HG03039 (cell line): ENCODE data around the gene KRT34.
"Not testable (repeated sequence)": the region's sequence is repeated elsewhere in the genome, so short reads cannot be mapped to it uniquely, and the experiment has no call there.

Experiments used
- ATAC-seq: cut with Tn5 transposase; IDR thresholded peaks from one replicate; pipeline ENCODE4 v1.9.1; 2021; ENCODE audit warnings: mild to moderate bottlenecking, moderate library complexity; ENCODE audit not compliant: unreplicated experiment

Gene KRT34

DNA sequence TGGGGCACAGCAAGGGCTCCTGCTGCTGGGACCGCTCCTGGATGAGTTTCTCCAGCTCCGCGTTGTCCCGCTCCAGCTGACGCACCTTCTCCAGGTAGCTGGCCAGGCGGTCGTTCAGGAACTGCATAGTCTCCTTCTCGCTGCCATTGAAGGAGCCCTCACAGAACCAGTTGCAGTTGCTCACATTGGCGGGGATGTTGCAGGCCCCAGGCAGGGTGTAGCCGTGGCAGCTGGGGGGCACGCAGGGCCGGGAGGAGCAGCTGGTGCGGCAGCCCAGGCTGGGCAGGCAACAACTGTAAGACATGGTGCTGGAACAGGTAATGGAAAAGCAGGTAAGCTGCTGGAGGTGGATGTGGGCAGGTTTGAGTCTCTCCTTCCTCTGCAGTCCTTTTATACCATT lies at the start of gene KRT34:
TSS of gene KRT34 (minus strand) at position 364 of the 400 bp plus-strand sequence. CDS start at position 304, 60 bp downstream.
- not testable (repeated sequence) for ATAC-seq

- not testable (repeated sequence) for ATAC-seq
These were observed 48.3 kb upstream of the KRT34 start for GRCh38 chr17:41430376-41430775.

DNA sequence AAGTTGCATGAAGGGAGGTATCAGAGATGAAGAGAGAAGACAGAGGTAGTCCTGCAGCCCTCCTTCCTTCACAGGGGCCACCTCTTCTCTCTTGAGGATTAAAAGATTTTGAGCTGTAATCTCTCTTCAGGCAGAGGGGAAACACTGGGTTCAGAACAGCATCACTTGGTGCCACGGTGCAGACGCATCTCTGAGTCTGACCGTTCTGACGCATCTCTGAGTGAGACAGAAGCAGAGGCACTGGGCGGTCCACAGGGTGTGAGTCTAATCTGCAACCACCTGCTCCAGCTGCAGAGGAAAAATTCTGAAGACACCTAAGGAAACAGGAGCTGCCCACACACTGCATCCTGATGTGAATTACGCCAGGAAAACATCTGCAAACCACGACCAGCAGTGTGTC lies 47.6 kb upstream of the KRT34 start:
- ATAC-seq = no peak

DNA sequence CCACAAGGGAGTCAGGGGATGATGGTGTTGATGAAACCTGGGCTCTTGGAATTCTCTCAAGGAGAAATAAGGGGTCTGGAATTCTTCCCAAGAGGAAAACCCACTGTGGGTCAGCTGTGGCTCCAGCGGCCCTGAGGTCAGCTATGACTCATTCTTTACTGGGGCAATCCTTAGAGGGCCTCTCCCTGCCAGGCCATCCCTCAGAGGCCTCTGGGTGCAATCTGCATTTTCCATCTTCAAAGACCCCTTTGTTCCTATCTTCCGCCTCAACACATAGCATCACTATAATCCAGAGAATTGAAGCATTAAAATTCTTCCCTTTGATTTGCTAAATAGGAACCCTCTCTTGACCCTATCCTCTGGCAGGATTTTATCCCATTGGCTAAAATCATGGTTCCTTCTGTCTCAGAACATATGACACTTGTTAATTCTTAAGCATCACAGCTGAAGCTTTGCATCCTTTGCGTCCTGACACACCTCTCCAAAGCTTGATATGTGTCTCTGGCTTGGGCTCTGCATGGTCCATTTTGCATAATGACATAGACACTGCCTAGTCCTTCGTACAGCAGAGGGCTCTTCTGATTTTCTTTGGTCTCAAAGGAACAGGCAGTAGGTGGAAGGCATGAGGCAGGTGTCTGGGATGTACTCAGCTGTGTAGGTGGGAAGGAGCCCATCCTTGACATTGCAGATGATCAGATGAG lies 46.6 kb upstream of the KRT34 start:
- no peak for ATAC-seq

DNA sequence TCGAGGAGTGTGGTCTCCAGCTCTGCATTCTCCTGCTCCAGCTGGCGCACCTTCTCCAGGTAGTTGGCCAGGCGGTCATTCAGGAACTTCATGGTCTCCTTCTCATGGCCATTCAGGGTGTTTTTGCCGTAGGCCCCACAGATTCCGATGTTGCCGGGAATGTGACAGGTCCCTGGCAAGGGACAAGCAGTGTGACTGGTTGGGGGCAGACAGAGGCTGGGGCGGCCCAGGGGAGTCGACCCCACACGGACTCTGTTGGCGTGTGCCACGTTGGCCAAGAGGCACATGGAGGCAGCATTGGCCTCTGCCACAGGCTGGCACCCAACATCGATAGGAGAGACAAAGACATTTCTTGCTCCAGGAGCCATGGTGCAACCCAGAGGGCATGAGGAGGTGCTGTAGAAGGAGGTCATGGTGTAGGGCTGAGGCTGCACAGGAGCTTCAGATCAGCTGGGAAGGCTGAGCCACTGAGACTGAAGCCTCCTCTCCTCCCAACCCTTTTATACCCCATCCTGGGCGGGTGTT lies 42.1 kb upstream of the KRT34 start, which contains the start of gene KRT37:
TSS of gene KRT37 (minus strand) at position 475 of the 525 bp plus-strand sequence. CDS start at position 413, 62 bp downstream.
- no peak for ATAC-seq

GRCh38 chr17:41422586-41422985 lies 40.5 kb upstream of the KRT34 start:
- not testable (repeated sequence) for ATAC-seq

DNA sequence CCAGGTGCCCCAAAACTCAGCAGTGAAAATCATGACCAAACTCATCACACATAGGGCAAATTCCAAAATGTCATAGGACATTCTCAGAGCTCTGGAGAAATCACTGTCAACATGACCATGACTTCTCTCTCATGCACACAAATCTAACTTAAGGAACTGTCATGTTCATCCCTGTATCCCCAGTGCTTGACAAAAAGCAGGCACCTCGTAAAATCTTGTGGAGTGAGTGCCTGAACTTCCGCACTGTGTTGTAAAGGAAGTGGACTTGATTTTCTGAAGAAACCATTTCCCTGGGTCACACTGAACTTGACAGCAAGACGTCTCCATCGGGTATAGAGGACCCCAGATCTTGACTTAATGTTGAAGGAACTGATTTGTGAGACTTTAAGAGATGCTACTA lies 39.5 kb upstream of the KRT34 start:
- no peak for ATAC-seq

DNA sequence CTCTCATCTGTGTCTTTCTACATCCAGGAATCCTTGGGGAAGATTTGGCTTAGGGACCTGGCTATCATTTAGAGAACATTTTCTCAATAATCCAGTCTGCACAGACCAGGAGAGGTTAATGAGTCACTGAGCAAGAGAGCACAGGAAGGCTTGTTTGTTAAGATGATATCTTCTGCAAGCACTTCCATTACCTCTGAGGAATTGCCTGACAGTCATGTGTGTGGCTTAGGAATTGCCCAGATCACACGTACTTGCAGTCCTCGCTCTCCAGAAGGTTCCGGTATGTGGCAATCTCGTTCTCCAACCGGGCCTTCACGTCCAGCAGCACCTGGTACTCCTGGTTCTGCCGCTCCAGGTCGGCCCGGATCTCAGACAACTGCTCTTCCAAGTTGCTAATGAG lies 39.0 kb upstream of the KRT34 start:
- no peak for ATAC-seq

- ATAC-seq = no peak
These were observed 38.0 kb upstream of the KRT34 start for GRCh38 chr17:41420134-41420533.

- no peak for ATAC-seq
These were observed 37.6 kb upstream of the KRT34 start for GRCh38 chr17:41419716-41420115.

GRCh38 chr17:41418116-41418860 lies 36.2 kb upstream of the KRT34 start:
- ATAC-seq = no peak

DNA sequence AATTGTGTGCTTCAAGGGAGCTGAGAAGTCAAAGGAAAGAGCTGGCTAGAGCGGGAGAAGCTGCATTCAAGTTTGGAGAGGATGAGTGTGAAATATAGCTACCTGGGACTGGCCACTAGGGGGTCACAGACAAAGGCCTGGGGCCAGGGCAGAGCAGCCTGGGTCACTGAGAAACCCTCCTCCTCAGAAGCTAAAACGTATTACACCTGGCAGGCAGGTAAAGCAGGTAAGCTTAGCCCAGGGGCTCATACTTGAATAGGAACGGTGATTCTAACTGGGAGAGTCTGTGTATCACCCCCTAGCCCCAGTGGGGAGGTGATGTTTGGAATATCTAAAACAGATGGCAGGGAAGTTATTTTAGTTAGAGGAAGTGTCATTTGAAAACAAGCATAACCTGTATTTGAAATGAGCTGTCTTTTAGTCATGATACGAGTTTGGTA lies 35.5 kb upstream of the KRT34 start:
- ATAC-seq = no peak

DNA sequence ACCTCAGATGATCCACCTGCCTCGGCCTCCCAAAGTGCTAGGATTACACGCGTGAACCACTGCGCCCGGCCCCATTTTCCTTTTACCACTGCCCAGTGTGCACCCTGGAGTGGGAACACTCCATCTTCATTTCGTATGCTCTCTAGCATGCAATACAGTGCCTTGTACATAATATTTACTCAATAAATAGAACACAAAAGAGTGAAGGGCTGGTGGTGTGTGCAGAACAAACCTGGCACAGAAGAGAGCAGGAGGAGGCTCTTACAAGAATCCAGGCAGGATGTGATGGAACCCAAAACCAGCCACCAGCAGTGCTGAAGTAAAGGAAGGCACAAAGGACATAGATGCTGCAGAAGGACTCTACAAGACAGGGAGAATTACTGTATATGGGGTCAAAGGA lies 35.0 kb upstream of the KRT34 start:
- ATAC-seq = no peak

DNA sequence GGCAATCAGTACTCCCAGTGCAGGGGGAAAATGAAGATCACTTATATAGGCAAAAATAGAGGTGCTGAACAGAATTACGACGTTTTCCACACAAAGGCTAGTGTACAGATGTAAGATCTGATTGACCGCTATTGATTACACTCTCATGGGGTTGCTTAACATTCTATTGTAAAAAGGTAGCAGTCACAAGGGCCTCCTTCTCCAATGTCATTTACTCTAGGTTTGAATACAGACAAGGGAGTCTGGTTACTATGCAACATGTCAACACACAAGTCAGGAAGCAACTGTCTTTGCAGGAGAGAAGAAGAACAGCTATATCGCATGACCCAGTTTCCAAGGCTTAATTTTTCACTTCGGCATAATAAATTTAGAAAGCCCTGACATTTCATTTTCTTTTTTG lies 34.4 kb upstream of the KRT34 start:
- no peak for ATAC-seq

- ATAC-seq = no peak
These were observed 33.8 kb upstream of the KRT34 start for GRCh38 chr17:41415833-41416335.

DNA sequence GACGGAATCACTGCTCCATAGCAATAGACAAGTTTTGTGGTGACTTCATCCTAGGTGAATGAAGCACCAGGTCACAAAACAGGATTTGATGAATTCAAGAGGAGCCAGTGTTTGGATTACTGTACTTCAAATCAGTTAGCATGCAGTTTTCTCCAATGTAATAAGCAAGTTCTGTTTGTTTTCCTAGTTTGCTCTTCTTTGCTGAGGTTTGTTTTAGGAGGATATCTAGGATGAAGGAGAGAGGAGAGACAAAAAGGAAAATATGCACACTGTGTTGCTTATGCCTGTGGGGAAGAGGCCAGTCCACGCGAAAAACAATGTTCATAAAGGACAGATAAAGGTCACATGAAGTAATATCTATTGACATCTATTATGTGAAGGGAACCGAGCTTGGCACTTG lies 33.3 kb upstream of the KRT34 start:
- ATAC-seq = no peak

DNA sequence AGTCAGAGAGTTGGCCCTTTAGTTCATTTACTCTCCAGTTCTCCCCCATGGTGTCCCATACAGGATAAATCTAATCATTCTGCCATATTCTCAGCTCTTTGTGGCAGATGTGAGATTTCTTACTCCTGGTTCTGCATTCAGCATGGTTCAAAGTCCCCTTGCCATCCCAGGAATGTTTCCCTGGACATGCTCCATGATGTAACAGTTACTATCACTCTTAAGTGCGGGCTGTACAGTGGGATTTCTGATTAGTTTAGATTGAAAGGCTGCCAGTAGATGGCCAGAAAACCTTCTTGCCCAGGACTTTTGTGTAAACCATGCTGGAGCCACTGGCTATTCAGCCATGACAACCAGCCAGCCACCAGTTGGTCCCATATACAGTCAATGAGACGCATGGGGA lies 31.9 kb upstream of the KRT34 start:
- no peak for ATAC-seq

- no peak for ATAC-seq
These were observed 31.3 kb upstream of the KRT34 start for GRCh38 chr17:41413353-41413957.

DNA sequence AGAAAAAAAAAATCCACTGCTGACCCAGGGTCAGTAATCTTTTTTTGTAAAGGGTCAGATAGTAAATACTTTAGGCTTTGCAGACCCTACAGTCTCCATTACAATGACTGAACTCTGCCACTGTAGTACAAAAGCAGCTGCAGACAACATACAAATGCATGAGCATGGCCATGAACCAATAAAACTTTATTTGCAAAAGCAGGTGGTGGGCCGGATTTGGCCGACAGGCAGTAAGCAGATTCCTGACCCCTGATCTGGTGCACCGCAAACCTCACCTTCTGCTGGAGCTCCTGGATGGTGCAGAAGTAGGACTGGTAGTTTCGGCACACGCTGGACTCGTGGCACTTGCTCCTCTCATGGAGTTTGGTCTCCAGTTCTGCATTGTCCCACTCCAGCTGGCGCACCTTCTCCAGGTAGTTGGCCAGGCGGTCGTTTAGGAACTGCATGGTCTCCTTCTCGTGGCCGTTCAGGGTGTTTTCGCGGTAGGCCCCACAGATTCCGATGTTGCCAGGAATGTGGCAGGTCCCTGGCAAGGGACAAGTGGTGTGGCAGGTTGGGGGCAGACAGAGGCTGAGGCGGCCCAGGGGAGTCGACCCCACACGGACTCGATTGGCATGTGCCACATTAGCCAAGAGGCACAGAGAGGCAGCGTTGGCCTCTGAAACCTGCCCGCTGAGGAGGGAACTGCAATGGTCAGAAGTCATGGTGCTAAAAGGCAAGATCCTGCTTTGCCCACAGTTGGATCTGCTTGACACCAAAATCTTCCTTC lies 29.1 kb upstream of the KRT34 start:
- ATAC-seq = no peak

- no peak for ATAC-seq
These were observed 25.1 kb upstream of the KRT34 start for GRCh38 chr17:41407226-41407625.

GRCh38 chr17:41406205-41406604 lies 24.1 kb upstream of the KRT34 start:
- ATAC-seq = no peak
